HepG2 (cell line): ENCODE measurements around the gene ZIK1. TPM values are rescaled to one million over a fixed set of nuclear protein-coding genes. Genes with fewer than 3 reads are reported as not detected.

Experiments used
- CEBPG ChIP-seq: IDR thresholded peaks from 2 replicates; pipeline ENCODE4 v1.6.1; 2016
- DPF2 ChIP-seq: sonication (generic); formaldehyde crosslinking; IDR thresholded peaks from 2 replicates; pipeline ENCODE4 v1.4.0; 2020; ENCODE audit warnings: mild to moderate bottlenecking, low read depth, missing genetic modification reagents, borderline replicate concordance
- ELF4 ChIP-seq: sonication (generic); formaldehyde crosslinking; IDR thresholded peaks from 2 replicates; pipeline ENCODE4 v1.5.0; 2020; ENCODE audit warnings: missing genetic modification reagents, mild to moderate bottlenecking, moderate library complexity, borderline replicate concordance
- GFI1 ChIP-seq: sonication (generic); formaldehyde crosslinking; IDR thresholded peaks from 2 replicates; pipeline ENCODE4 v1.5.0; 2020; ENCODE audit warnings: missing genetic modification reagents, mild to moderate bottlenecking, borderline replicate concordance
- HIVEP1 ChIP-seq: sonication (generic); formaldehyde crosslinking; IDR thresholded peaks from 2 replicates; pipeline ENCODE4 v1.4.0; 2020; ENCODE audit warnings: mild to moderate bottlenecking, missing genetic modification reagents
- HNF4A ChIP-seq: sonication (generic); formaldehyde crosslinking; IDR thresholded peaks from 2 replicates; pipeline ENCODE4 v1.4.0; 2020; ENCODE audit warnings: missing genetic modification reagents
- MTF2 ChIP-seq: sonication (generic); formaldehyde crosslinking; IDR thresholded peaks from 2 replicates; pipeline ENCODE4 v1.5.0; 2020; ENCODE audit warnings: missing genetic modification reagents, borderline replicate concordance
- NFIC ChIP-seq: IDR thresholded peaks from 2 replicates; pipeline ENCODE4 v1.6.1; 2012; ENCODE audit warnings: mild to moderate bottlenecking, low read length, inconsistent platforms
- RFXANK ChIP-seq: IDR thresholded peaks from 2 replicates; pipeline ENCODE4 v1.6.1; 2016
- SNAI1 ChIP-seq: sonication (generic); formaldehyde crosslinking; IDR thresholded peaks from 2 replicates; pipeline ENCODE4 v1.5.0; 2020; ENCODE audit warnings: mild to moderate bottlenecking, missing genetic modification reagents, borderline replicate concordance
- SUZ12 ChIP-seq: fragments of 150-350 bp; IDR thresholded peaks from 2 replicates; pipeline ENCODE4 v1.6.1; 2014; ENCODE audit warnings: low read depth, low read length
- TOE1 ChIP-seq: sonication (generic); formaldehyde crosslinking; IDR thresholded peaks from 2 replicates; pipeline ENCODE4 v1.4.0; 2020; ENCODE audit warnings: mild to moderate bottlenecking, missing genetic modification reagents
- YEATS4 ChIP-seq: sonication (generic); formaldehyde crosslinking; IDR thresholded peaks from 2 replicates; pipeline ENCODE4 v1.4.0; 2020; ENCODE audit warnings: missing genetic modification reagents, borderline replicate concordance
- ZC3H4 ChIP-seq: sonication (generic); formaldehyde crosslinking; IDR thresholded peaks from 2 replicates; pipeline ENCODE4 v1.4.0; 2020; ENCODE audit warnings: missing genetic modification reagents, borderline replicate concordance
- ZKSCAN1 ChIP-seq: fragments of 150-350 bp; IDR thresholded peaks from 2 replicates; pipeline ENCODE4 v1.6.1; 2014; ENCODE audit warnings: low read length
- ZNF101 ChIP-seq: sonication (generic); formaldehyde crosslinking; IDR thresholded peaks from 2 replicates; pipeline ENCODE4 v1.4.0; 2020; ENCODE audit warnings: mild to moderate bottlenecking, low read depth, missing genetic modification reagents, borderline replicate concordance
- ZNF136 ChIP-seq: sonication (generic); formaldehyde crosslinking; IDR thresholded peaks from 2 replicates; pipeline ENCODE4 v1.8.1; 2022; ENCODE audit warnings: low read depth, mild to moderate bottlenecking, moderate library complexity, missing genetic modification reagents
- ZNF251 ChIP-seq: sonication (generic); formaldehyde crosslinking; IDR thresholded peaks from 2 replicates; pipeline ENCODE4 v1.9.0; 2021; ENCODE audit warnings: mild to moderate bottlenecking, missing genetic modification reagents
- ZNF34 ChIP-seq: sonication (generic); formaldehyde crosslinking; IDR thresholded peaks from 2 replicates; pipeline ENCODE4 v1.4.0; 2020; ENCODE audit warnings: mild to moderate bottlenecking, missing genetic modification reagents, borderline replicate concordance
- ZNF44 ChIP-seq: sonication (generic); formaldehyde crosslinking; IDR thresholded peaks from 2 replicates; pipeline ENCODE4 v1.5.1; 2020; ENCODE audit warnings: mild to moderate bottlenecking, missing genetic modification reagents
- ZNF737 ChIP-seq: sonication (generic); formaldehyde crosslinking; IDR thresholded peaks from 2 replicates; pipeline ENCODE4 v1.5.0; 2020; ENCODE audit warnings: missing genetic modification reagents, mild to moderate bottlenecking, borderline replicate concordance
- ZNF780A ChIP-seq: sonication (generic); formaldehyde crosslinking; IDR thresholded peaks from 2 replicates; pipeline ENCODE4 v1.8.0; 2022; ENCODE audit warnings: mild to moderate bottlenecking, missing genetic modification reagents, moderate library complexity
- ZNF841 ChIP-seq: sonication (generic); formaldehyde crosslinking; IDR thresholded peaks from 2 replicates; pipeline ENCODE4 v1.8.1; 2023; ENCODE audit warnings: missing genetic modification reagents, borderline replicate concordance
- ZNF879 ChIP-seq: sonication (generic); formaldehyde crosslinking; IDR thresholded peaks from 2 replicates; pipeline ENCODE4 v1.8.1; 2023; ENCODE audit warnings: missing genetic modification reagents
- polyA plus RNA-seq, 8 experiments: library from polyadenylated mRNA; depleted of rRNA in 3 of 8; stranded (reverse) in 7 of 8; unstranded in 1 of 8; fragments of >200 nt; fragmentation: Illumina TruSeq in 4 of 8; extraction: Trizol in 4 of 8; gene quantifications; 2 replicates each; pipeline versions ENCODE4 v1.2.1 to v1.2.3, GENCODE V29; 2011 to 2016; ENCODE audit warnings: low read depth in 4 of 8, missing spikeins in 1 of 8, mixed read lengths in 1 of 8; ENCODE audit not compliant: insufficient read depth in 1 of 8
- total RNA-seq, 5 experiments: library from RNA; depleted of rRNA; stranded (reverse); fragments of >200 nt; fragmentation: Illumina TruSeq; extraction: Trizol; gene quantifications; 2 replicates each; pipeline ENCODE4 v1.2.3, GENCODE V29; 2016; ENCODE audit warnings: low read depth in 1 of 5
- TF ChIP-seq, protein P1 (sequence below): sonication (generic); formaldehyde crosslinking; IDR thresholded peaks from 2 replicates; pipeline ENCODE4 v1.8.1; 2023; ENCODE audit warnings: mild to moderate bottlenecking, missing genetic modification reagents
- TF ChIP-seq, protein P2 (sequence below): sonication (generic); formaldehyde crosslinking; IDR thresholded peaks from 2 replicates; pipeline ENCODE4 v1.8.1; 2022; ENCODE audit warnings: mild to moderate bottlenecking, missing genetic modification reagents
- TF ChIP-seq, protein P3 (sequence below): sonication (generic); formaldehyde crosslinking; IDR thresholded peaks from 2 replicates; pipeline ENCODE4 v1.5.1; 2020; ENCODE audit warnings: missing genetic modification reagents, mild to moderate bottlenecking, borderline replicate concordance

ZIK1 gene
- total and polyA plus RNA-seq, 2 of the 13 experiments (the other 11 are each of a cell fraction or from before 2014, with no cell fraction given) = 2.1 to 7.2 TPM

DNA sequence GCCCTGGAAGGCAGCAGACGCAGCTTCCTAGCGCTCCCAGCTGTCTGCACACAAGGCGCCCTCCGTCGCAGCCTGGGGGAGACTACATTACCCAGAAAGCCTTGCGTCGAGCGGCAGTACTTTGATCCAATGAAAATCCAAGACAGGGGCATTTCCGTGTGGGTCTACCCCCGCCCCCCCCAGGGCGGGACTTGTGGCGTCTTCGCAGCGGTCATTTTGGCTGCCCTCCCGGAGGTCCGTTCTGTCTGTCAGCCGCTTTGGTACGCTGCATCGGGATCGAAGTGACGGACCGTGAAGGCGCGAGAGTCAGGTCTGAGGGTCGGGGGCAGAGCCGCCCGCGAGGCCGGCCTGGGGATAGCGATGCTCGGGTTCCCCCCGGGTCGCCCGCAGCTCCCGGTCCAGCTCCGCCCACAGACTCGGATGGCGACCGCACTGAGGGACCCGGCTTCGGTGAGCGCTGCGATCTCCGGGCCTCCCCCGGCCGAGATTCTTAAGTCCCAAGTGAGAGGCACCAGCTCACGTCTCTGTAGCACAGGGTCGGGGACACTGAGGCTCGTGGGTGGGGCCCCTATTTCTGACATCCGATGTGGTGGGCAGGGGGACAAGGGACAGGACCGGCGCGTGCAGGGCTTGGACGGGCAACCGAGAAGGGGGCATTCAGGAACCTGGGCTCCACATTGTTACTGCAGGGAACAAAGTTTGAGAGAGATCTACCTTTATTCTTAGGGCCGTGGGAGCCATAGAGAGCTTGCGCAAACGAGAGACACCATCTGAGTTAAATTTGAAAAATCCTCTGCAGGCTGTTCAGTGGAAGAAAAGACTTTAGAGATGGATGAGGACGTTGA, 49.3 kb downstream of the ZIK1 start, which contains the start of gene ZNF211 (continued):
- TF ChIP-seq ZNF136 (no peak), ZNF251 (CRISPR knock-in tag) (no peak), YEATS4 (CRISPR knock-in tag) (peak; percentile 70; the same call in 1 of the 2 replicates), MTF2 (CRISPR knock-in tag) (no peak), ZNF780A (CRISPR knock-in tag) (no peak), ZNF879 (no peak), SNAI1 (CRISPR knock-in tag) (no peak), ZNF841 (CRISPR knock-in tag) (no peak), TOE1 (no peak), ZNF44 (no peak), DPF2 (CRISPR knock-in tag) (no peak), ZNF101 (no peak), GFI1 (CRISPR knock-in tag) (no peak), CEBPG (CRISPR knock-in tag) (no peak), ZC3H4 (CRISPR knock-in tag) (no peak), HIVEP1 (CRISPR knock-in tag) (no peak), HNF4A (CRISPR knock-in tag) (no peak), ELF4 (CRISPR knock-in tag) (peak; percentile 69; the same call in 1 of the 2 replicates), ZKSCAN1 (no peak), NFIC (no peak), ZNF737 (no peak), RFXANK (no peak), SUZ12 (peak; percentile 80), ZNF34 (CRISPR knock-in tag) (no peak)
- TF ChIP-seq, protein P1, sequence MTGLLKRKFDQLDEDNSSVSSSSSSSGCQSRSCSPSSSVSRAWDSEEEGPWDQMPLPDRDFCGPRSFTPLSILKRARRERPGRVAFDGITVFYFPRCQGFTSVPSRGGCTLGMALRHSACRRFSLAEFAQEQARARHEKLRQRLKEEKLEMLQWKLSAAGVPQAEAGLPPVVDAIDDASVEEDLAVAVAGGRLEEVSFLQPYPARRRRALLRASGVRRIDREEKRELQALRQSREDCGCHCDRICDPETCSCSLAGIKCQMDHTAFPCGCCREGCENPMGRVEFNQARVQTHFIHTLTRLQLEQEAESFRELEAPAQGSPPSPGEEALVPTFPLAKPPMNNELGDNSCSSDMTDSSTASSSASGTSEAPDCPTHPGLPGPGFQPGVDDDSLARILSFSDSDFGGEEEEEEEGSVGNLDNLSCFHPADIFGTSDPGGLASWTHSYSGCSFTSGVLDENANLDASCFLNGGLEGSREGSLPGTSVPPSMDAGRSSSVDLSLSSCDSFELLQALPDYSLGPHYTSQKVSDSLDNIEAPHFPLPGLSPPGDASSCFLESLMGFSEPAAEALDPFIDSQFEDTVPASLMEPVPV (CRISPR knock-in tag) = no peak
- TF ChIP-seq, protein P2, sequence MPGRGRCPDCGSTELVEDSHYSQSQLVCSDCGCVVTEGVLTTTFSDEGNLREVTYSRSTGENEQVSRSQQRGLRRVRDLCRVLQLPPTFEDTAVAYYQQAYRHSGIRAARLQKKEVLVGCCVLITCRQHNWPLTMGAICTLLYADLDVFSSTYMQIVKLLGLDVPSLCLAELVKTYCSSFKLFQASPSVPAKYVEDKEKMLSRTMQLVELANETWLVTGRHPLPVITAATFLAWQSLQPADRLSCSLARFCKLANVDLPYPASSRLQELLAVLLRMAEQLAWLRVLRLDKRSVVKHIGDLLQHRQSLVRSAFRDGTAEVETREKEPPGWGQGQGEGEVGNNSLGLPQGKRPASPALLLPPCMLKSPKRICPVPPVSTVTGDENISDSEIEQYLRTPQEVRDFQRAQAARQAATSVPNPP (CRISPR knock-in tag) = no peak
- TF ChIP-seq, protein P3, sequence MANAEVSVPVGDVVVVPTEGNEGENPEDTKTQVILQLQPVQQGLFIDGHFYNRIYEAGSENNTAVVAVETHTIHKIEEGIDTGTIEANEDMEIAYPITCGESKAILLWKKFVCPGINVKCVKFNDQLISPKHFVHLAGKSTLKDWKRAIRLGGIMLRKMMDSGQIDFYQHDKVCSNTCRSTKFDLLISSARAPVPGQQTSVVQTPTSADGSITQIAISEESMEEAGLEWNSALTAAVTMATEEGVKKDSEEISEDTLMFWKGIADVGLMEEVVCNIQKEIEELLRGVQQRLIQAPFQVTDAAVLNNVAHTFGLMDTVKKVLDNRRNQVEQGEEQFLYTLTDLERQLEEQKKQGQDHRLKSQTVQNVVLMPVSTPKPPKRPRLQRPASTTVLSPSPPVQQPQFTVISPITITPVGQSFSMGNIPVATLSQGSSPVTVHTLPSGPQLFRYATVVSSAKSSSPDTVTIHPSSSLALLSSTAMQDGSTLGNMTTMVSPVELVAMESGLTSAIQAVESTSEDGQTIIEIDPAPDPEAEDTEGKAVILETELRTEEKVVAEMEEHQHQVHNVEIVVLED (CRISPR knock-in tag) = peak; percentile 80; the same call in 1 of the 2 replicates
